ENCODE measurements around the gene ACTL9.

Gene ACTL9

GRCh38 chr19:8702350-8702749 is 3.8 kb upstream of the ACTL9 start:
- TF ChIP-seq CREB1 (IDR thresholded peaks at IDR 0.05; ENCODE audit: low read depth) (no peak), RAD21 (IDR thresholded peaks at IDR 0.05; ENCODE audit: low read depth) (no peak), TAF1 (IDR thresholded peaks at IDR 0.05; ENCODE audit: low read depth) (no peak), CEBPB (IDR thresholded peaks at IDR 0.05) (no peak), TCF12 (IDR thresholded peaks at IDR 0.05; ENCODE audit: low read depth) (no peak), USF1 (IDR thresholded peaks at IDR 0.05) (no peak), TEAD4 (IDR thresholded peaks at IDR 0.05) (no peak), ZBTB7A (IDR thresholded peaks at IDR 0.05; ENCODE audit: low read depth) (no peak), YY1 (IDR thresholded peaks at IDR 0.05; ENCODE audit: low read depth) (no peak), NFIC (IDR thresholded peaks at IDR 0.05) (no peak), MAX (IDR thresholded peaks at IDR 0.05) (no peak), REST (IDR thresholded peaks at IDR 0.05; ENCODE audit: low read depth) (no peak), EP300 (IDR thresholded peaks at IDR 0.05; ENCODE audit: borderline replicate concordance) (no peak), EGR1 (IDR thresholded peaks at IDR 0.05) (no peak), FOXM1 (IDR thresholded peaks at IDR 0.05; ENCODE audit: borderline replicate concordance, low read depth) (no peak)

GRCh38 chr19:8700956-8701355 is 2.4 kb upstream of the ACTL9 start:
- TF ChIP-seq TEAD4 (IDR thresholded peaks at IDR 0.05) (no peak), YY1 (IDR thresholded peaks at IDR 0.05; ENCODE audit: low read depth) (no peak), TAF1 (IDR thresholded peaks at IDR 0.05; ENCODE audit: low read depth) (no peak), MAX (IDR thresholded peaks at IDR 0.05) (no peak), EGR1 (IDR thresholded peaks at IDR 0.05) (no peak), EP300 (IDR thresholded peaks at IDR 0.05; ENCODE audit: borderline replicate concordance) (no peak)

GRCh38 chr19:8699908-8700307 is 1.3 kb upstream of the ACTL9 start:
- no peak for TF ChIP-seq YY1 (IDR thresholded peaks at IDR 0.05; ENCODE audit: low read depth)
- TF ChIP-seq REST (IDR thresholded peaks at IDR 0.05; ENCODE audit: low read depth), result no peak
- TF ChIP-seq TAF1 (IDR thresholded peaks at IDR 0.05; ENCODE audit: low read depth), result no peak
- TF ChIP-seq CREB1 (IDR thresholded peaks at IDR 0.05; ENCODE audit: low read depth), result no peak
- no peak for TF ChIP-seq ZBTB7A (IDR thresholded peaks at IDR 0.05; ENCODE audit: low read depth)
- no peak for TF ChIP-seq MAX (IDR thresholded peaks at IDR 0.05)
- no peak for TF ChIP-seq RAD21 (IDR thresholded peaks at IDR 0.05; ENCODE audit: low read depth)
- no peak for TF ChIP-seq USF1 (IDR thresholded peaks at IDR 0.05)

- no peak for TF ChIP-seq TEAD4 (IDR thresholded peaks at IDR 0.05)
- peak; percentile 9; the same call in 1 of the 2 replicates for TF ChIP-seq RAD21 (IDR thresholded peaks at IDR 0.05; ENCODE audit: low read depth)
These were observed 743 bp downstream of the ACTL9 start for GRCh38 chr19:8697671-8698432.

- TF ChIP-seq ZBTB7A (IDR thresholded peaks at IDR 0.05; ENCODE audit: low read depth), result no peak
These were observed 1.6 kb downstream of the ACTL9 start for GRCh38 chr19:8696993-8697392.

- no peak for TF ChIP-seq CREB1 (IDR thresholded peaks at IDR 0.05; ENCODE audit: low read depth)
- no peak for TF ChIP-seq YY1 (IDR thresholded peaks at IDR 0.05; ENCODE audit: low read depth)
- no peak for TF ChIP-seq REST (IDR thresholded peaks at IDR 0.05; ENCODE audit: low read depth)
- TF ChIP-seq TEAD4 (IDR thresholded peaks at IDR 0.05), result no peak
- TF ChIP-seq MAX (IDR thresholded peaks at IDR 0.05), result no peak
- no peak for TF ChIP-seq ZBTB7A (IDR thresholded peaks at IDR 0.05; ENCODE audit: low read depth)
- no peak for TF ChIP-seq TAF1 (IDR thresholded peaks at IDR 0.05; ENCODE audit: low read depth)
- TF ChIP-seq RAD21 (IDR thresholded peaks at IDR 0.05; ENCODE audit: low read depth), result no peak
- no peak for TF ChIP-seq CEBPB (IDR thresholded peaks at IDR 0.05)
- no peak for TF ChIP-seq NFIC (IDR thresholded peaks at IDR 0.05)
- TF ChIP-seq TCF12 (IDR thresholded peaks at IDR 0.05; ENCODE audit: low read depth), result no peak
- no peak for TF ChIP-seq USF1 (IDR thresholded peaks at IDR 0.05)
- TF ChIP-seq EP300 (IDR thresholded peaks at IDR 0.05; ENCODE audit: borderline replicate concordance), result no peak
- no peak for TF ChIP-seq FOXM1 (IDR thresholded peaks at IDR 0.05; ENCODE audit: borderline replicate concordance, low read depth)
- TF ChIP-seq EGR1 (IDR thresholded peaks at IDR 0.05), result no peak
These were observed 2.7 kb downstream of the ACTL9 start for GRCh38 chr19:8695911-8696310.
